GM12864 (cell line): ENCODE data around the gene ATP1A2.

Source experiments
- DNase-seq: peaks from one replicate; pipeline ENCODE4 v3.0.0-alpha.2; 2011; ENCODE audit warnings: low read depth
- H3K4me3 ChIP-seq: 2 replicates; pipeline ENCODE4 v1.5.1; 2011; ENCODE audit warnings: mild to moderate bottlenecking, low read depth, low read length, control low read depth
- CTCF ChIP-seq: IDR thresholded peaks from 2 replicates; pipeline ENCODE4 v1.5.1; 2011; ENCODE audit warnings: low read depth, mild to moderate bottlenecking, moderate library complexity, low read length, control low read depth, inconsistent platforms; ENCODE audit errors: missing control alignments

The ATP1A2 gene

GRCh38 chr1:160178731-160179130, 63.2 kb downstream of the ATP1A2 start:
- no peak for TF ChIP-seq CTCF
- no peak overlapping the region for H3K4me3 ChIP-seq
- no peak for DNase-seq

GRCh38 chr1:160179336-160179735, 63.8 kb downstream of the ATP1A2 start:
- no peak for TF ChIP-seq CTCF
- H3K4me3 ChIP-seq: no peak overlapping the region
- no peak for DNase-seq

GRCh38 chr1:160186246-160186645, 70.7 kb downstream of the ATP1A2 start:
- DNase-seq: no peak
- no peak for TF ChIP-seq CTCF
- H3K4me3 ChIP-seq: no peak overlapping the region

- TF ChIP-seq CTCF: no peak
- no peak for DNase-seq
- no peak overlapping the region for H3K4me3 ChIP-seq
Measured at GRCh38 chr1:160186729-160187128, 71.2 kb downstream of the ATP1A2 start.

- H3K4me3 ChIP-seq: no peak overlapping the region
- TF ChIP-seq CTCF: no peak
- DNase-seq: no peak
Measured at GRCh38 chr1:160187407-160187806, 71.8 kb downstream of the ATP1A2 start.

- H3K4me3 ChIP-seq: no peak overlapping the region
- DNase-seq: no peak
- no peak for TF ChIP-seq CTCF
Measured at GRCh38 chr1:160188341-160188740, 72.8 kb downstream of the ATP1A2 start.

- H3K4me3 ChIP-seq: no peak within 1 kb of the TSS
- no peak for DNase-seq
- no peak for TF ChIP-seq CTCF
Measured at GRCh38 chr1:160189649-160190625, 74.4 kb downstream of the ATP1A2 start, which contains the start of gene CASQ1. TSS of gene CASQ1 (plus strand) at chr1:160190575. CDS start at chr1:160190752, 177 bp downstream.
